ENCODE measurements around the gene RAMP3. TPM values are rescaled to one million over a fixed set of nuclear protein-coding genes. Genes with fewer than 3 reads are reported as not detected.

The RAMP3 gene
- total and polyA plus RNA-seq, 2 donors (not counting 1 experiment from before 2014, with no cell fraction given), result not detected

DNA sequence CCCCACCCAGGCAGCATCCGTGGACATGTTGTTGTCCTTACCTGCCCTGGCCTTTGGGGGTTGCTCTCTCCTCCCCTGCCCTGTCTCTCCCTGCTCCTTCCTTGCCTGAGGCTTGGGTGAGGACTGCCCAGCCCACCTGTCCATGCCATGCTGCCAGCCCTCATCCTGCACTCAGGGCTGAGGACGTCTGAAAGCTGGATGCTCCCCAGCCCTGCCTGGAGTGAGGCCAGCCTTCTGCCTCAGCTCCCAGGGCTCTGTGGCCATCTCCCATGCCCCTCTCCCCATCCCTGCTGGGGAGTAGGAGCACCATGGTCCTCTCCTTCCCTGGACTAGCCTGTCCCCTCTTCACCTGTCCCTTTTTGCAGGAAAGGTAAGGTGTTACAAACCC, 68.4 kb downstream of the RAMP3 start:
- H3K4me1 ChIP-seq (ENCODE audit: control insufficient read depth in 2 of 2, insufficient read depth in 2 of 2, low read length in 2 of 2), result no peaks in the 10 kb centered on the region
- H3K9me3 Mint-ChIP-seq (ENCODE audit: insufficient read depth), result no peaks in the 10 kb centered on the region
- TF ChIP-seq EZH2 (IDR thresholded peaks at IDR 0.05; ENCODE audit: borderline replicate concordance, insufficient read depth, low read depth, low read length, poor library complexity, severe bottlenecking), result no peak
- no peak for TF ChIP-seq CTCF (IDR thresholded peaks at IDR 0.05)
- POLR2A ChIA-PET, result no interaction called here
- no peaks in the 10 kb centered on the region for H3K9me3 ChIP-seq (ENCODE audit: control extremely low read depth in 1 of 3, control insufficient read depth in 2 of 3, insufficient read depth in 1 of 3, low read length in 2 of 3)
- H3K9ac ChIP-seq (ENCODE audit: low read length), result no peak overlapping the region
- no peaks in the 10 kb centered on the region for H3K4me1 Mint-ChIP-seq
- no peak overlapping the region for H3K27ac ChIP-seq (ENCODE audit: low read length in 2 of 2)
- WGBS (ENCODE audit: insufficient coverage), result 56% methylated on average over 2 of the region's 2 CpGs
- H2AFZ ChIP-seq (ENCODE audit: insufficient read depth, low read depth, low read length, poor library complexity, severe bottlenecking), result no peak overlapping the region
- H3K36me3 ChIP-seq (replicated peaks in 1 of 2; ENCODE audit: control extremely low read depth in 1 of 2, control insufficient read depth in 1 of 2, extremely low read depth in 1 of 2, insufficient read depth in 2 of 2, low read length in 1 of 2), result no peaks in the 10 kb centered on the region
- ATAC-seq (ENCODE audit: low read depth) (no peak), DNase-seq (no peak)
- H3K27me3 ChIP-seq (replicated peaks in 1 of 4; ENCODE audit: control extremely low read depth in 1 of 4, control insufficient read depth in 3 of 4, insufficient read depth in 4 of 4, low read length in 3 of 4), result peaks cover 0 to 5% (median 1%) of the 10 kb centered on the region in 4 experiments
- peaks cover 40% of the 10 kb centered on the region for H3K27me3 Mint-ChIP-seq
- H3K4me2 ChIP-seq (replicated peaks; ENCODE audit: low read depth, low read length, poor library complexity, severe bottlenecking), result no peak overlapping the region
- H3K4me3 Mint-ChIP-seq, result no peak overlapping the region
- H3K4me3 ChIP-seq (ENCODE audit: control extremely low read depth in 1 of 5, extremely low read depth in 1 of 5, insufficient read depth in 1 of 5, low read depth in 2 of 5, low read length in 4 of 5), result no peak overlapping the region
- H3K27ac Mint-ChIP-seq, result no peak overlapping the region
- H4K20me1 ChIP-seq (ENCODE audit: control insufficient read depth, insufficient read depth, low read length, poor library complexity, severe bottlenecking), result no peaks in the 10 kb centered on the region
- CTCF ChIA-PET, result no interaction called here
- no peaks in the 10 kb centered on the region for H3K79me2 ChIP-seq (ENCODE audit: control insufficient read depth, insufficient read depth, low read length)
- intact Hi-C loops (cut with micrococcal nuclease), result no loop called here

DNA sequence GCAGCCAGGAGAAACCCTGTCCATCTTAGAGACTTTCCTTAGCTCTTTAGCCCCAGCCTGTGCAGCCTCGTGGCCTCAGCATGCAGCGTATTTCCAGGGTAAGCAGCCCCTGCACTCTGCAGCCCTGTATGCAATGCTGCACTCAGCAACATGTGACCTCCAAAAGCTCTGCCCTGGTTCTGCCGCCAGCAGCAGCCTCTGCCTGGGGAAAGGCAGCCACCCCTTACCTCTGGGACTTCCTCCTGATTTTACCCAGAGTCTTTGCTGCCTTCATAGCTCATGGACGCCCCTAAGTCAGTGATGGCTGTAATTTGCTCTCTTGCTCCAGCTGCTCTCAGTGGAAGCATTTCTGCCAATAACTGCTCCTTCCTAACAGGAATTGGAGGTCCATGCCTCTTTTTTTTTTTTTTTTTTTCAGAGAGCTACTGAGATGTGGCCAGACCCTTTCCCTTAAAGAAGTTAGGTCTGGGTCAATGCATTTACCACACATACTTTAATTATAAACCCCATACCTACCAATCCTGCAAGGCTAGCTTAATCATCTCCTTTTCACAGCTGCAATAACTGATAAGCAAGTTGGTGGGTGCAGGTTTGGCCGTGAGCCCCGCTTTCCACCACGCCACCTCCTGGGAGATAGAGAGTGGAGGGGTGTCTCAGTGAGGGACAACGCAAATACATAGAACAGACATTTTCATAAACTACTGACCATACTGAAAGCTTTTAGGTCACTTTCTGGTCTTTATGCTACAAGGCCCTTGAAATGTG, 71.7 kb downstream of the RAMP3 start:
- no peak overlapping the region for H2AFZ ChIP-seq (ENCODE audit: insufficient read depth, low read depth, low read length, poor library complexity, severe bottlenecking)
- H3K4me1 ChIP-seq (ENCODE audit: control insufficient read depth in 2 of 2, insufficient read depth in 2 of 2, low read length in 2 of 2), result no peaks in the 10 kb centered on the region
- CTCF ChIA-PET, result interaction anchor here (1.4 kb wide), 1 partner anchor 9 kb away, joined by 4 read pairs; no protein-coding TSS in a partner anchor
- no peak for ATAC-seq (ENCODE audit: low read depth)
- no peaks in the 10 kb centered on the region for H3K9me3 Mint-ChIP-seq (ENCODE audit: insufficient read depth)
- WGBS (ENCODE audit: insufficient coverage), result 52% methylated on average over 3 of the region's 8 CpGs
- H3K9ac ChIP-seq (ENCODE audit: low read length), result no peak overlapping the region
- no peak for DNase-seq
- H3K4me1 Mint-ChIP-seq, result no peaks in the 10 kb centered on the region
- no peak overlapping the region for H3K27ac ChIP-seq (ENCODE audit: low read length in 2 of 2)
- no peak overlapping the region for H3K4me2 ChIP-seq (replicated peaks; ENCODE audit: low read depth, low read length, poor library complexity, severe bottlenecking)
- no peak overlapping the region for H3K4me3 ChIP-seq (ENCODE audit: control extremely low read depth in 1 of 5, extremely low read depth in 1 of 5, insufficient read depth in 1 of 5, low read depth in 2 of 5, low read length in 4 of 5)
- peaks cover 33% of the 10 kb centered on the region for H3K27me3 Mint-ChIP-seq
- intact Hi-C loops (cut with micrococcal nuclease), result no loop called here
- peaks cover 0 to 12% (median 3%) of the 10 kb centered on the region in 4 experiments for H3K27me3 ChIP-seq (replicated peaks in 1 of 4; ENCODE audit: control extremely low read depth in 1 of 4, control insufficient read depth in 3 of 4, insufficient read depth in 4 of 4, low read length in 3 of 4)
- no peak overlapping the region for H3K27ac Mint-ChIP-seq
- H3K79me2 ChIP-seq (ENCODE audit: control insufficient read depth, insufficient read depth, low read length), result no peaks in the 10 kb centered on the region
- POLR2A ChIA-PET, result no interaction called here
- H3K36me3 ChIP-seq (replicated peaks in 1 of 2; ENCODE audit: control extremely low read depth in 1 of 2, control insufficient read depth in 1 of 2, extremely low read depth in 1 of 2, insufficient read depth in 2 of 2, low read length in 1 of 2), result no peaks in the 10 kb centered on the region
- H3K9me3 ChIP-seq (ENCODE audit: control extremely low read depth in 1 of 3, control insufficient read depth in 2 of 3, insufficient read depth in 1 of 3, low read length in 2 of 3), result no peaks in the 10 kb centered on the region
- no peak for TF ChIP-seq EZH2 (IDR thresholded peaks at IDR 0.05; ENCODE audit: borderline replicate concordance, insufficient read depth, low read depth, low read length, poor library complexity, severe bottlenecking)
- no peak for TF ChIP-seq CTCF (IDR thresholded peaks at IDR 0.05)
- no peak overlapping the region for H3K4me3 Mint-ChIP-seq
- no peaks in the 10 kb centered on the region for H4K20me1 ChIP-seq (ENCODE audit: control insufficient read depth, insufficient read depth, low read length, poor library complexity, severe bottlenecking)

All from B cell (primary cell).